K562 (cell line): ENCODE results near the gene PSMD1. TPM values are rescaled to one million over a fixed set of nuclear protein-coding genes. Genes with fewer than 3 reads are reported as not detected.

ENCODE experiments used
- ATAC-seq: fragments of 200-7000 bp; cut with Tn5 transposase; 3 replicates; pipeline ENCODE4 v1.9.1; 2020; ENCODE audit warnings: moderate library complexity
- BruUV-seq: library from RNA; stranded (reverse); fragments of 400-500 nt; replicated peaks from 2 replicates; lab custom pipeline; 2021; lab: Mats Ljungman, UMichigan
- CTCF ChIA-PET: fragments of 300-600 bp; formaldehyde crosslinking; extraction: SDS; loops from one replicate; lab custom pipeline; 2021; ENCODE audit warnings: low intra/inter-chr PET ratio; lab: Yijun Ruan, JAX
- POLR2A ChIA-PET: fragments of 300-600, 350-650 bp; sonication (Branson Sonifier 250); formaldehyde crosslinking; extraction: SDS; loops from one replicate; lab custom pipeline; 2021; ENCODE audit warnings: antibody characterized with exemption, inconsistent platforms; lab: Yijun Ruan, JAX
- DNase-seq, 4 experiments: peaks; one replicate each; pipeline versions ENCODE4 v3.0.0 to v3.0.0-alpha.2; 2011 to 2018; ENCODE audit warnings: low spot score in 3 of 4, mixed read lengths in 3 of 4; ENCODE audit errors: extremely low read depth in 1 of 4
- FAIRE-seq: peaks from 2 replicates; lab custom pipeline; 2011; peaks lifted over from hg19 to GRCh38; lab: Jason Lieb, UNC
- H2AFZ ChIP-seq: 2 replicates; pipeline ENCODE4 v1.6.0; 2011; ENCODE audit warnings: low read depth, low read length, control low read depth, inconsistent platforms
- H3K27ac ChIP-seq: fragments of 200-600 bp; 3 replicates; pipeline ENCODE4 v1.8.0; 2011; ENCODE audit warnings: low read depth, mild to moderate bottlenecking, control low read depth, inconsistent platforms, low read length, moderate library complexity, mixed read lengths; ENCODE audit errors: extremely low read depth
- H3K27me3 ChIP-seq, 2 experiments: fragments of 300-600 bp in 1 of 2; 2 replicates in 1 of 2; 3 replicates in 1 of 2; pipeline versions ENCODE4 v1.6.0 to v1.8.0; 2011; ENCODE audit warnings: inconsistent platforms in 2 of 2, low read length in 2 of 2, mild to moderate bottlenecking in 1 of 2, mixed read lengths in 1 of 2, moderate library complexity in 1 of 2; ENCODE audit not compliant: control insufficient read depth in 2 of 2, insufficient read depth in 2 of 2
- H3K36me3 ChIP-seq: fragments of 300-600 bp; 3 replicates; pipeline ENCODE4 v1.8.0; 2011; ENCODE audit warnings: mild to moderate bottlenecking, low read length, inconsistent platforms; ENCODE audit not compliant: control insufficient read depth, insufficient read depth
- H3K4me1 ChIP-seq, 2 experiments: fragments of 200-600 bp in 1 of 2; replicated peaks in 1 of 2; 2 replicates in 1 of 2; 3 replicates in 1 of 2; pipeline versions ENCODE4 v1.5.1 to v1.8.0; 2011; ENCODE audit warnings: inconsistent platforms in 2 of 2, low read length in 2 of 2, mild to moderate bottlenecking in 1 of 2, mixed read lengths in 1 of 2, moderate library complexity in 1 of 2; ENCODE audit not compliant: control insufficient read depth in 2 of 2, insufficient read depth in 2 of 2
- H3K4me2 ChIP-seq: 2 replicates; pipeline ENCODE4 v1.6.1; 2011; ENCODE audit warnings: low read length, control low read depth, inconsistent platforms, mixed read lengths; ENCODE audit not compliant: insufficient read depth
- H3K4me3 ChIP-seq: fragments of 200-600 bp; sonication (generic), shearing (Covaris generic); 2 replicates; pipeline ENCODE4 v1.5.1; 2016; ENCODE audit warnings: control low read depth, inconsistent platforms
- H3K79me2 ChIP-seq: fragments of 200-600 bp; 3 replicates; pipeline ENCODE4 v1.8.0; 2011; ENCODE audit warnings: low read length, inconsistent platforms; ENCODE audit not compliant: control insufficient read depth, insufficient read depth
- H3K9ac ChIP-seq, 2 experiments: 2 replicates each; pipeline versions ENCODE4 v1.6.0 to v1.6.1; 2011; ENCODE audit warnings: low read depth in 2 of 2, low read length in 2 of 2, control low read depth in 1 of 2, inconsistent platforms in 1 of 2, mild to moderate bottlenecking in 1 of 2, mixed read lengths in 1 of 2; ENCODE audit not compliant: insufficient read depth in 1 of 2
- H3K9me1 ChIP-seq: one replicate; pipeline ENCODE4 v1.6.0; 2011; ENCODE audit warnings: inconsistent platforms, mild to moderate bottlenecking, low read length, moderate library complexity; ENCODE audit not compliant: control insufficient read depth, insufficient read depth
- H3K9me3 ChIP-seq: replicated peaks from 2 replicates; pipeline ENCODE4 v1.5.1; 2011; ENCODE audit warnings: low read depth, low read length, inconsistent platforms; ENCODE audit not compliant: control insufficient read depth, insufficient read depth
- H4K20me1 ChIP-seq: replicated peaks from 2 replicates; pipeline ENCODE4 v1.6.1; 2011; ENCODE audit warnings: low read length, inconsistent platforms, mixed read lengths; ENCODE audit not compliant: control insufficient read depth, insufficient read depth
- CEBPG ChIP-seq, 3 experiments: fragments of 200-800 bp in 1 of 3; sonication (Bioruptor generic) in 1 of 3; sonication (generic) in 1 of 3; formaldehyde crosslinking in 1 of 3; IDR thresholded peaks in 2 of 3; conservative IDR thresholded peaks in 1 of 3; 2 replicates each; pipeline versions ENCODE4 v1.6.1 to v1.8.0; 2016 to 2022; ENCODE audit warnings: missing compliant biosample characterization in 2 of 3, missing genetic modification characterization in 2 of 3, mild to moderate bottlenecking in 1 of 3, missing genetic modification reagents in 1 of 3
- CTCF ChIP-seq, 3 experiments: IDR thresholded peaks in 2 of 3; conservative IDR thresholded peaks in 1 of 3; 2 replicates each; pipeline ENCODE4 v1.5.1; 2011 to 2012; ENCODE audit warnings: low read length in 3 of 3, mild to moderate bottlenecking in 3 of 3, control low read depth in 2 of 3, improper control_type of control experiment in 1 of 3, inconsistent platforms in 1 of 3, low read depth in 1 of 3, mixed read lengths in 1 of 3, moderate library complexity in 1 of 3; ENCODE audit not compliant: insufficient read depth in 2 of 3
- FOSL1 ChIP-seq: fragments of 200-800 bp; sonication (Bioruptor generic); conservative IDR thresholded peaks from 2 replicates; pipeline ENCODE4 v1.6.1; 2016; ENCODE audit warnings: missing genetic modification characterization, missing compliant biosample characterization
- ZNF217 ChIP-seq: sonication (generic); formaldehyde crosslinking; IDR thresholded peaks from 2 replicates; pipeline ENCODE4 v1.8.0; 2022; ENCODE audit warnings: mild to moderate bottlenecking, missing genetic modification reagents
- ZNF263 ChIP-seq: sonication (generic); formaldehyde crosslinking; IDR thresholded peaks from 2 replicates; pipeline ENCODE4 v1.8.0; 2022; ENCODE audit warnings: mild to moderate bottlenecking, missing genetic modification reagents, borderline replicate concordance
- ZNF76 ChIP-seq: fragments of 250-450 bp; sonication (Bioruptor Pico); IDR thresholded peaks from 2 replicates; pipeline ENCODE4 v1.4.0; 2020; ENCODE audit warnings: mild to moderate bottlenecking, moderate library complexity, borderline replicate concordance
- WGBS: fragments of 100-300 bp; shearing (Covaris generic); methylation state at CpG from one replicate; pipeline ENCODE4 v1.1.6; 2016; ENCODE audit warnings: low coverage, mixed read lengths; ENCODE audit not compliant: insufficient coverage; ENCODE audit errors: missing lambda C conversion rate; 5-methylcytosine and 5-hydroxymethylcytosine counted together
- in situ Hi-C: fragments of 300-500 bp; cut with MboI; formaldehyde crosslinking; loops from 4 replicates; pipeline ENCODE4 v1.15.0; 2018; ENCODE audit warnings: inconsistent platforms, mixed read lengths
- intact Hi-C: fragments of 100-400 bp; cut with micrococcal nuclease; formaldehyde crosslinking; loops from 2 replicates; pipeline ENCODE4 v1.14.2; 2022
- polyA plus RNA-seq, 8 experiments: library from polyadenylated mRNA; depleted of rRNA in 4 of 8; stranded (reverse) in 5 of 8; unstranded in 3 of 8; fragments of >200 nt; fragmentation: Nextera tagmentation in 2 of 8; fragmentation: Illumina TruSeq in 1 of 8; extraction: Ambion mirVana in 2 of 8; extraction: Trizol in 1 of 8; gene quantifications; 2 replicates each; pipeline versions ENCODE4 v1.2.1 to v1.2.3, GENCODE V29; 2011 to 2014; ENCODE audit warnings: inconsistent platforms in 1 of 8, missing spikeins in 1 of 8
- total RNA-seq, 7 experiments: library from RNA; depleted of rRNA in 6 of 7; stranded (reverse); fragments of >200 nt in 6 of 7; fragmentation: Illumina TruSeq in 2 of 7; extraction: Trizol in 2 of 7; gene quantifications; 2 replicates each; pipeline versions ENCODE4 v1.2.1 to v1.2.3, GENCODE V29; 2011 to 2021; ENCODE audit warnings: low replicate concordance in 1 of 7

Gene PSMD1
- total and polyA plus RNA-seq, 9 of the 15 experiments (the other 6 are each of a cell fraction or from before 2014, with no cell fraction given) = 100 to 257 (median 147) TPM

- no peak for FAIRE-seq
These were observed 75.5 kb downstream of the PSMD1 start for GRCh38 chr2:231132129-231132528.

DNA sequence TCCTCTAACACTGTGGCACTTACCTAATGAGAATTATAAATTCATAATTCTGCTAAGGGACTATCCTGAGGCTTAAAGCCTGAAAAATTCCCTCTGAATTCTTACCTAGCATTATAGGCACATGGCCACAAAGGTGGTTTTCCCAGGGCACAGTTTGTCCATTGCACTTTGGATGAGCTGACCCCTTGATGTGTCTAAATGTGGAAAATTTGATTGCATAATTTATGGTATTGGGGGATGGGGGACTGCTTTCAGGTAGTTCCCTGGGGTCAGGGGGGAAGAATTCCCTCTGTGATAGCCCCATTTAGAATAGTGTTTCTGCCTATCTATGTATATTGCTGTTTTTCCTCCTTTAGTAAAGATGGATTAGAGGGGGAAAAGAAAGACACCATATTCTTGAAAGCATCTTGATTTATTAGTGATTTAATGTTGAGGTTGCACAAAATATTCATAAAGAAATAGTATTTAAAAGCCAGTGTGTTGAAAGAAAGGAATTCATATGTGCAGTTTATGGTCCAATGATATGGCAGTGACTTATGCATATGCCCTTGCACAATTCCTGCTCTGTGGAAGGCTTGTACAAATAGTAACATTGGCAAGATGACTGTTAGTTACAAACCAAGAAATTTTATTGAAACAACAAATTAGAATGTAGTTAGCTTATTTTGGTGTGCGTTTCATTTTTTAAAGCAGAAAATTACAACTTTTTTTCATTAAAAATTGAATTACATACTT lies 76.9 kb downstream of the PSMD1 start:
- intact Hi-C loops = no loop called here
- Histone ChIP-seq H3K27ac (no peak overlapping the region), H3K9ac (no peak overlapping the region), H3K79me2 (peaks cover 12% of the 10 kb centered on the region; the same call in 2 of the 3 replicates), H3K9me1 (no peaks in the 10 kb centered on the region), H3K9me3 (no peaks in the 10 kb centered on the region), H2AFZ (no peak overlapping the region), H3K4me1 (no peaks in the 10 kb centered on the region), H3K36me3 (peaks cover 14% of the 10 kb centered on the region; the same call in 1 of the 3 replicates), H3K4me2 (no peak overlapping the region), H3K4me3 (no peak overlapping the region), H4K20me1 (no peaks in the 10 kb centered on the region), H3K27me3 (no peaks in the 10 kb centered on the region)
- WGBS = 92% methylated on average over 1 of the region's 1 CpG
- no peak for ATAC-seq
- CTCF ChIA-PET = no interaction called here
- DNase-seq = no peak
- no peak for FAIRE-seq
- in situ Hi-C loops = no loop called here
- TF ChIP-seq ZNF76 (no peak), ZNF263 (CRISPR knock-in tag) (no peak), CTCF (IDR thresholded peaks at IDR 0.05 in 2 of 3, conservative IDR thresholded peaks at IDR 0.05 in 1 of 3; ENCODE audit: insufficient read depth in 2 of 3, low read depth in 1 of 3, low read length in 3 of 3) (no peak)
- BruUV-seq = no TSS peak
- POLR2A ChIA-PET = no interaction called here

More at GRCh38 chr2:231132129-231132528, 75.5 kb downstream of the PSMD1 start:
- no peak overlapping the region for H3K9ac ChIP-seq
- DNase-seq = no peak
- no peak overlapping the region for H2AFZ ChIP-seq
- no peaks in the 10 kb centered on the region for H3K9me3 ChIP-seq
- TF ChIP-seq CEBPG (CRISPR knock-in tag; IDR thresholded peaks at IDR 0.05) (no peak), CEBPG (tag; conservative IDR thresholded peaks at IDR 0.05 in 1 of 2, IDR thresholded peaks at IDR 0.05 in 1 of 2) (0 out of 4 replicates have a peak, but pooled peaks of 1 of the 2 experiments have one; percentile 31), FOSL1 (0 out of 2 replicates have a peak, but pooled peaks have one; percentile 17), ZNF217 (CRISPR knock-in tag) (no peak)
- H3K4me1 ChIP-seq = no peaks in the 10 kb centered on the region
- no peaks in the 10 kb centered on the region for H3K27me3 ChIP-seq
- intact Hi-C loops = no loop called here
- H3K79me2 ChIP-seq = peaks cover 12% of the 10 kb centered on the region; the same call in 2 of the 3 replicates
- POLR2A ChIA-PET = no interaction called here
- 60% methylated on average over 1 of the region's 1 CpG for WGBS
- no peaks in the 10 kb centered on the region for H3K9me1 ChIP-seq
- H4K20me1 ChIP-seq = no peaks in the 10 kb centered on the region
- in situ Hi-C loops = no loop called here
- no peak overlapping the region for H3K4me2 ChIP-seq
- peaks cover 5% of the 10 kb centered on the region; the same call in 1 of the 3 replicates for H3K36me3 ChIP-seq
- BruUV-seq = no TSS peak
- no peak overlapping the region for H3K4me3 ChIP-seq
- CTCF ChIA-PET = no interaction called here
- ATAC-seq = no peak
- H3K27ac ChIP-seq = no peak overlapping the region
